ENCODE measurements around the gene RANBP17. TPM values are rescaled to one million over a fixed set of nuclear protein-coding genes. Genes with fewer than 3 reads are reported as not detected.
"Not testable (repeated sequence)": the region's sequence is repeated elsewhere in the genome, so short reads cannot be mapped to it uniquely, and the experiment has no call there.

RANBP17 gene
- total RNA-seq, 1 experiment from 2014 or later, result 19.0 TPM

DNA sequence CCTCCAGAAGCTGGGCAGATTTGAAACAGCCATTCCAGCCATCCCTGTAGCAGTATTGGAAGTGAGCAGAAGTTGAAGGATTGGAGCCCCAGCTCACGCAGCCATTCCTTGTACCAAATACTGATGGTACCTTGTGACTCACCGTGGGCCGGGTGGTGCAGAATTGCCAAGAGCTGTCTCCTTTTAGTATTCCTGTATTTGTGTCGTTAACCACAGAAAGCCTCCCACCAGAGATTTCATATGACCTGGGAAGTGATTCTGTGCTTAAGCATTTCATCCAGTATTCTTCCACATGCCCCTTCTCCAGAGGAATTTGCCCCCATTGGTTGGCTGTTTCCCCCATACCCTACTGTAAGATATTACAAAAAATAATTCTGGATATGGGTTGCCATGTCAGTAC, 429.6 kb downstream of the RANBP17 start:
- H3K4me1 Mint-ChIP-seq (ENCODE audit: insufficient read depth, unreplicated experiment), result no peaks in the 10 kb centered on the region
- H3K27me3 Mint-ChIP-seq (ENCODE audit: insufficient read depth, unreplicated experiment), result no peaks in the 10 kb centered on the region
- ChIA-PET CTCF (interaction anchor here (0.9 to 2.3 kb wide), 3 partner anchors 48 to 84 kb away, joined by 3 to 5 read pairs (median 4); no protein-coding TSS in a partner anchor), POLR2A (no interaction called here)
- no peak overlapping the region for H3K27ac Mint-ChIP-seq (ENCODE audit: low read depth, unreplicated experiment)
- DNase-seq (ENCODE audit: unreplicated experiment), result no peak
- no peaks in the 10 kb centered on the region for H3K9me3 Mint-ChIP-seq (ENCODE audit: unreplicated experiment)
- H3K36me3 Mint-ChIP-seq (ENCODE audit: insufficient read depth, unreplicated experiment), result peaks cover 10% of the 10 kb centered on the region
- BruUV-seq (replicated peaks), result no TSS peak
- no peak for TF ChIP-seq CTCF (IDR thresholded peaks at IDR 0.05; ENCODE audit: unreplicated experiment)
- H3K4me3 Mint-ChIP-seq (ENCODE audit: unreplicated experiment), result no peak overlapping the region
- intact Hi-C loops (cut with micrococcal nuclease), result no loop called here

DNA sequence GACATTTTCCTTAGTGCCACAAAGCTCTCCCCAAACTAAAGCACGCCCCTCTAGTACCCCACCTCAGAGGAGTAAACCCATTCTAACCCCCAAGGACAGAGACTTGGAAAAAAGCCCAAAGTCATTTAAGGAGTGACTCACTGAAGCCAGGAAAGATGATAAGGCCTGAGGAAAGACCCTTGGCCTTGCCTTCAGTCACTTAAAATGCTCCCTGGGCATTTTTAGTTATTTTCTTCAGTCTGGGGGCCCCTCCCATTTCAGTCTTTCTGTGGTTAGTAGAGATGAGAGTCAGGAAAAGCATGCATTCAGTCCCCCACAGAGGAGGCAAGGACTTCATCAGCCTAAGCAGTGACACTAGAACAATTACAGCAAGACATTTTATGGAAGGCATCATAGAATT, 433.5 kb downstream of the RANBP17 start:
- Mint-ChIP-seq H3K27ac (ENCODE audit: low read depth, unreplicated experiment) (no peak overlapping the region), H3K36me3 (ENCODE audit: insufficient read depth, unreplicated experiment) (peaks cover 10% of the 10 kb centered on the region), H3K27me3 (ENCODE audit: insufficient read depth, unreplicated experiment) (no peaks in the 10 kb centered on the region), H3K4me3 (ENCODE audit: unreplicated experiment) (no peak overlapping the region), H3K4me1 (ENCODE audit: insufficient read depth, unreplicated experiment) (no peaks in the 10 kb centered on the region), H3K9me3 (ENCODE audit: unreplicated experiment) (no peaks in the 10 kb centered on the region)
- ChIA-PET CTCF (interaction anchor here (0.6 to 0.9 kb wide), 2 partner anchors 28 to 890 kb away, joined by 3 read pairs; no protein-coding TSS in a partner anchor), POLR2A (no interaction called here)
- no peak for DNase-seq (ENCODE audit: unreplicated experiment)
- no TSS peak for BruUV-seq (replicated peaks)
- intact Hi-C loops (cut with micrococcal nuclease), result no loop called here
- TF ChIP-seq CTCF (IDR thresholded peaks at IDR 0.05; ENCODE audit: unreplicated experiment), result no peak

DNA sequence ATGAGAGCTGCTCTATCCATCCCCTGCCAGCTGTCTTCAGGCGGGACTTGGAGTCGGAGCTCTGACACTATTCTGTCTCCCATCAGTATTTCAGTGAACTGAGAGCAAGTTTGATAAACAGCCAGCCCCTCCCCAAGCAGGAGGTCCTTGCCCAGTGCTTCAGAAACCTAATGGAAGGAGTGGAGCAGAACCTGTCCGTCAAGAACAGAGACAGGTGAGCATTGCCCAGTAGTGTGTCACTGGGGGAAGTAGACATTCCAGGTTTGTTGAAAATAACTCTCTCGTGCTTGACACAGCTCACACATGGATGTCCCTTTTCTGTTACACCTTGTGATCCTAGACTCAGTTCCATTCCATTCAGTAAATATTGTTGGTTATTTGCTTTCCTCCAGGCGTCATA, 434.0 kb downstream of the RANBP17 start:
- no peaks in the 10 kb centered on the region for H3K9me3 Mint-ChIP-seq (ENCODE audit: unreplicated experiment)
- intact Hi-C loops (cut with micrococcal nuclease), result no loop called here
- CTCF ChIA-PET, result interaction anchor here (0.6 kb wide), 1 partner anchor 9 kb away, joined by 3 read pairs; no protein-coding TSS in a partner anchor
- POLR2A ChIA-PET, result no interaction called here
- no peak for TF ChIP-seq CTCF (IDR thresholded peaks at IDR 0.05; ENCODE audit: unreplicated experiment)
- no peak overlapping the region for H3K4me3 Mint-ChIP-seq (ENCODE audit: unreplicated experiment)
- no peaks in the 10 kb centered on the region for H3K27me3 Mint-ChIP-seq (ENCODE audit: insufficient read depth, unreplicated experiment)
- BruUV-seq (replicated peaks), result no TSS peak
- DNase-seq (ENCODE audit: unreplicated experiment), result no peak
- peaks cover 10% of the 10 kb centered on the region for H3K36me3 Mint-ChIP-seq (ENCODE audit: insufficient read depth, unreplicated experiment)
- H3K27ac Mint-ChIP-seq (ENCODE audit: low read depth, unreplicated experiment), result no peak overlapping the region
- H3K4me1 Mint-ChIP-seq (ENCODE audit: insufficient read depth, unreplicated experiment), result no peaks in the 10 kb centered on the region

DNA sequence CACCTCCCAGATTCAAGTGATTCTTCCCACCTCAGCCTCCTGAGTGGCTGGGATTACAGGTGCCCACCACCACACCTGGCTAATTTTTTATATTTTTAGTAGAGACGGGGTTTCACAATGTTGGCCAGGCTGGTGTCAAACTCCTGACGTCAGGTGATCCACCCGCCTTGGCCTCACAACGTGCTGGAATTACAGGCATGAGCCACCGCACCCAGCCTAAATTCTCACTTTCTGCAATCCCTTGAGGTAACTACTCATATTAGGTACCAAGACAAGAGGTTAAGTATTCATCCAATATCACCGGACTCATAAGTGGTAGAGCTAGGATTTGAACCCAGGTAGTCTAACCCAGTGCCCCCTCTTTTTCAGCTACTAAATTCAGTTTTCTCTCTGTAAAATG, 436.1 kb downstream of the RANBP17 start:
- CTCF ChIA-PET, result interaction anchor here (0.7 kb wide), 1 partner anchor 89 kb away, joined by 3 read pairs; no protein-coding TSS in a partner anchor
- H3K36me3 Mint-ChIP-seq (ENCODE audit: insufficient read depth, unreplicated experiment); POLR2A ChIA-PET; BruUV-seq (replicated peaks); H3K9me3 Mint-ChIP-seq (ENCODE audit: unreplicated experiment); H3K4me1 Mint-ChIP-seq (ENCODE audit: insufficient read depth, unreplicated experiment); DNase-seq (ENCODE audit: unreplicated experiment); H3K27me3 Mint-ChIP-seq (ENCODE audit: insufficient read depth, unreplicated experiment); intact Hi-C loops (cut with micrococcal nuclease); H3K4me3 Mint-ChIP-seq (ENCODE audit: unreplicated experiment); H3K27ac Mint-ChIP-seq (ENCODE audit: low read depth, unreplicated experiment): not testable (repeated sequence)

DNA sequence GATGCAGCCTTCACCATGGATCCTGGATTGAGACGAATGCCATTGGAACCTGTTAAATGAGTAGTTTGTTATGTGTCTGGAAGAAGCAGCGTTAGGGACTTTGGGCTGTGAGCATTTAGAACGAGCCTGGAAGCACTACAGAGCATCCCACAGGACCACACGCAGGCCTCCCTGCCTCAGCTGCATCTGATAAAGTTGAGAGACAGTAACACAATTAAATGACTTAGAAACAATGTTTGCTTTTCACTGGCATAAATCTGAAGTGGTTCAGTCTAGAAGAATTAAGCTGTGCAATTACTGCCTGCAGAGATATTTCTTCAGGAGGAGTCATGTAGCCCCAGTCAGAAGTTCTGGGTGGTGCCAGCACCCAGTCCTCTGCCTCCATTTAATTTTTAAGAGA, 437.4 kb downstream of the RANBP17 start:
- H3K4me3 Mint-ChIP-seq (ENCODE audit: unreplicated experiment), result no peak overlapping the region
- no TSS peak for BruUV-seq (replicated peaks)
- no peak overlapping the region for H3K27ac Mint-ChIP-seq (ENCODE audit: low read depth, unreplicated experiment)
- DNase-seq (ENCODE audit: unreplicated experiment), result no peak
- H3K4me1 Mint-ChIP-seq (ENCODE audit: insufficient read depth, unreplicated experiment), result no peaks in the 10 kb centered on the region
- CTCF ChIA-PET, result no interaction called here
- intact Hi-C loops (cut with micrococcal nuclease), result no loop called here
- H3K36me3 Mint-ChIP-seq (ENCODE audit: insufficient read depth, unreplicated experiment), result peaks cover 12% of the 10 kb centered on the region
- no peaks in the 10 kb centered on the region for H3K9me3 Mint-ChIP-seq (ENCODE audit: unreplicated experiment)
- POLR2A ChIA-PET, result interaction anchor here (0.7 kb wide), 1 partner anchor 38 kb away, joined by 3 read pairs; no protein-coding TSS in a partner anchor
- TF ChIP-seq CTCF (IDR thresholded peaks at IDR 0.05; ENCODE audit: unreplicated experiment), result no peak
- no peaks in the 10 kb centered on the region for H3K27me3 Mint-ChIP-seq (ENCODE audit: insufficient read depth, unreplicated experiment)
